ENCODE data around the gene RBBP5.

RBBP5 gene

DNA sequence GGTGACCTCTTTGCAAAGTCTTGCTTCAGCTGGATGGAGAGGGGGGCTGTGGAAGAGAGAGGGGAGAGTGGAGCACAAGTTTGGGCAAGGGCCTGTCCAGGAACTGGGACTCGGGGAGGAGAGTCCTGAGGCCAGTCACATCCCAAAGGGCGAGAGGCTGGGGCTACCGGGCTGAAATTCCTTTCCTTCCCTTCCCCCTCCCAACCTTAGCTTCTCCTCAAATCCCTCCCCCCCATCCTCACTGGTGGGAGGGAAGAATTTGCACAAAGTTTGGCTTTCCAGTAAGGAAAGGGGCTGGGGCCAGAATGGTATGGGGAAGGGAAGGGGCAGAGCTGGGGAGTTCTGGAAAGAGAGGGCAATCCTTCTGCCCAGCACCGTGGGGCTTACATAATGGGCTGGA lies 77.9 kb downstream of the RBBP5 start:
- H3K4me3 ChIP-seq (ENCODE audit: low read depth, low read length), result no peak overlapping the region
- TF ChIP-seq, protein P1, sequence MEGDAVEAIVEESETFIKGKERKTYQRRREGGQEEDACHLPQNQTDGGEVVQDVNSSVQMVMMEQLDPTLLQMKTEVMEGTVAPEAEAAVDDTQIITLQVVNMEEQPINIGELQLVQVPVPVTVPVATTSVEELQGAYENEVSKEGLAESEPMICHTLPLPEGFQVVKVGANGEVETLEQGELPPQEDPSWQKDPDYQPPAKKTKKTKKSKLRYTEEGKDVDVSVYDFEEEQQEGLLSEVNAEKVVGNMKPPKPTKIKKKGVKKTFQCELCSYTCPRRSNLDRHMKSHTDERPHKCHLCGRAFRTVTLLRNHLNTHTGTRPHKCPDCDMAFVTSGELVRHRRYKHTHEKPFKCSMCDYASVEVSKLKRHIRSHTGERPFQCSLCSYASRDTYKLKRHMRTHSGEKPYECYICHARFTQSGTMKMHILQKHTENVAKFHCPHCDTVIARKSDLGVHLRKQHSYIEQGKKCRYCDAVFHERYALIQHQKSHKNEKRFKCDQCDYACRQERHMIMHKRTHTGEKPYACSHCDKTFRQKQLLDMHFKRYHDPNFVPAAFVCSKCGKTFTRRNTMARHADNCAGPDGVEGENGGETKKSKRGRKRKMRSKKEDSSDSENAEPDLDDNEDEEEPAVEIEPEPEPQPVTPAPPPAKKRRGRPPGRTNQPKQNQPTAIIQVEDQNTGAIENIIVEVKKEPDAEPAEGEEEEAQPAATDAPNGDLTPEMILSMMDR (IDR thresholded peaks at IDR 0.05; ENCODE audit: low read depth, low read length), result no peak

DNA sequence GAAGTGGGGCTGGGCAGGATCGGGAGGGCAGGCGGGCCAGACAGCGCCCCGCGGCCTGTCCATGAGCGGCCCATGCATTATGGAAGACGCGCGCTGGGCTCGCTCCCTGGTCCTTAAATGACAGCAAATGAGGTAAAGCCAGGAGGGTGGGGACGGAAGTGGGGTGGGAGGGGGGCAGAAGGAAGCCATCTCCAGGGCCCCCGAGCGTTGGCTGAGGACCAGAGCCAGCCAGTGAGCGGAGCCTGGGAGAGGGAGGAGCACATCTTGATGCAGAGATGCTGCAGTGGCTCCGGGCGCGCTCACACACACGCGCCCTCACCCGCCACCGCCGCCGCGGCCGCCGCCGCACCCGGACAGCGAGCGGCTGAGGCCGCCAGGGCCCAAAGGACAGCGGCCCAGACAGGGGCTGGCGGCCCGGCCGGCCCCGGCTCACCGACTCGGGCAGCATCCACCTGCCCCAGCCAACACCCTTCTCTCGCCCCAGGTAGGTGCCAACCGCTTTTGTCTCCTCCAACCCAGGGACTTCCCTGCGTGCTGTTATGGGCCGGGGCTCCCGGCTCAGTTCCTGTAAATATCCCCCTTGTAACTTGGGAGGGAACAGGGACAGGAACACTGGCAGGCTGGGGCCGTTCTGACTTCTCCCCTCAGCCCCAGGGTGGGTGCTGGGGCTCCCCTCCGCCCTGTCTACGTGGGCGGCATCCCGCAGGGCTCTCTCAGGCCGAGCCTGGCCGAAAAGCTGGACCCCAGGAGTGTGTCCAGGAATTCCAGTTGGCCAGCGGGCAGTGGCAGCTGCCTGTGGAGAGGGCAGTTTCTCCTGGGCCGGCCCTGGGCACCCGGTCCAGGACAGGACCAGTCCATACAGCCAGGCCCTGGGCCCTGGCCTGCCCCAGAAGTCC lies 78.6 kb downstream of the RBBP5 start, which contains the start of gene CNTN2:
CNTN2 (plus strand) TSS at position 302 of the 896 bp plus-strand sequence. CDS start 9,974 bp downstream, outside the sequence.
- TF ChIP-seq, protein P1 (IDR thresholded peaks at IDR 0.05; ENCODE audit: low read depth, low read length), result no peak
- H3K4me3 ChIP-seq (ENCODE audit: low read depth, low read length), result no peak within 1 kb of the TSS

DNA sequence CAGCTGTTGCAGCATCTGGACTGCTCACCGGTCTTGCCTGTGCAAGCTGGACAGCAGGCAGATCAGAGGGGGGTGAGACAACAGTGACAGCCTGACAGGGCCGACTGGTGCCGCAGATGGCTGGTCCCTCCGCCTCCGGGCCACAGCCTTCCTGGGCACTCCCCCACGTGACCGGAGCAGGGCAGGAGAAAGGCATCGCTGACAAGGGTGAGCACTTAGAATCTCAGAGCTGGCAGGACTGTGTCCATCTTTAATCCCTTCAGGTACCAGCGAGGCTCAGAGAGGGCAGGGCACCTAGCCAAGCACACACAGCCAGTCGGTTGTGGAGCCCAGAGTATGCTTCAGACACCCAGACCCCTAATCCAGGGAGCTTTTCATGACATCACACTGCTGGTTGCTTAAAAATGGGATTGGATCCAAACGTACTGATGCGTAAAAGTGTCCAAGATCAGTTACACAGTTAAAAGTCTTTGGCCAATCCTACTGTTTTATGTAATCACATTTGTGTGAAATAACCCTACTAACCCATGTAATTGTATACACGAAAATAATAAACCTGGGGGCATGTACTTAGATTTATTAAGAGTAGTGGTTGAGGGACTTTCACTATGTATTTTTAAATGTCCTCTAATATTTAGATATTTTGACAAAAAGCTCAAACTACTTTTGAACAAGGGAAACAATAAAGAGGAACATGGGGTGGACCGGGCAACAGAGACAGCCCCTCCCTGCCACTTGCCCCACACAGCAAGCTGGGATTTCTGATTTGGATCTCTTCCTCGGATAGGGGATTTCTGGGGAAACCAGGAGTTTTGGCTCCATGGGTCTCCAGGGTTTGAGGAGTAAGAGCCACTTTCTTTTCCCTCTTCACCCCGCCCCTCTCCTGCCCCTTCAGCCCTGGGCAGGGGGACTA lies 79.5 kb downstream of the RBBP5 start:
- TF ChIP-seq, protein P1 (IDR thresholded peaks at IDR 0.05; ENCODE audit: low read depth, low read length), result no peak

DNA sequence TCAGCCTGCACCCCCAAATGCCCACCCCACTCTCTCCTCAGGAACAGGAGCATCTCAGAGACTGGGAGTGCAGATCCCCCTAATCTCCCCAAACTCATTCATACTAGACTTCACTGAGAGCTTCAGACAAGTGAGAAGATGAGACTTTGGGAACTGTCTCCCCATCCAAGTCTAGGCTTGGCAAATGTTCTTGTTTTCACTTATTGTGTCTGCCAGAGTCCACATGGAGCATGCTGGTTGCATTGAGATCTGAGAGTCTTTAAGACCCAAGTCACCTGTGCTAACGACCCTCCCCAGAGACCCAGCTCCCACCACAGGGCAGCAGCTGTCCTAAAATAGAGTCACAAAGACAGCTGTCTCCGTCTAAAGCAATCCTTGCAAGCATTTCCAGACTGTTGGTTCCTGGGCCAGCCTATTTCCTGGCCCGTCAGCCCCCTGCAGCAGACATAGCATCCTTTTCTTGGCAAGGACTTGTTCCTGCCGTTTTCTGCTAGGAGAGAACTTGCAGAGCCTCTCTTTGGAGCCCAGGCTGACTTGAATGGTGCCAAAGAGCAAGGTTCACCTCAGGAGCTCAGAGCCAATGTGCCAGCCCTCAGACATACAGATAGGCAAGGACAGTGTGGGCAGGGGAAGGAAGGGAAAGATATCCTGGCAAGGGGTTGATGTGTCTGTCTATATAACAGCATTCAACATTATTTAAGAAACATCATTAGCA lies 80.6 kb downstream of the RBBP5 start:
- no peak overlapping the region for H3K4me3 ChIP-seq (ENCODE audit: low read depth, low read length)
- TF ChIP-seq, protein P1 (IDR thresholded peaks at IDR 0.05; ENCODE audit: low read depth, low read length), result no peak

More for the DNA sequence above, 79.5 kb downstream of the RBBP5 start:
- no peak overlapping the region for H3K4me3 ChIP-seq (ENCODE audit: low read depth, low read length)

DNA sequence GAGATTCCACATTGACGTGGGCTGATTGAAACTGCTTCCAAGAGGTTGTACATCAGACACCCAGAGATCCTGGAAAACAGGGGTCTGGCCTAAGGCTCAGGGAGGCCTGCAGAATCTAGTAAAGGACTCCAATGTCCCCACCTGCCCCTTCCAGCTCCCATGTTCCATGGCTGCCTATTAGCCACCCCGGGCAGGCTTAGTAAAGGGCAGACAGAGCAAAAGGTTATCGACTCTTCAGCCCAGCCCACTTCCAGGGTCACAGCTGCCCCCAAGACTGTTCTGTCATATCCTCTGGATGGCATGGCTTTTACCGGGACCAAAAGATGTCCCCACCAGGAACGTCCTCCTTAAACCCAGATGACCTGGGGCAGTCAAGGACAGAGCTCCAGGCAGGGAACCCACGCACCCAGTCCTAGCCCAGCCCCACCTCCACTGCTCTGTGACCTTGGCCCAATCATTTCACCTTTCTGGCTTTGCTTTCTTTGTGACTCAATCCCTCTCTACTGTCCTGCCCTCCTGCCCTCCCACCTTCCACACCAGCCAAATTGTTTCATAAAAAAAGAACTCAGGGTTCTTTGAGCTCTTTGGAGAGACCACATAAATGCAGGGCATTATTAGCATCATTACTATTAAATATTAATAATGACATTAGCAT lies 83.5 kb downstream of the RBBP5 start:
- TF ChIP-seq, protein P1 (IDR thresholded peaks at IDR 0.05; ENCODE audit: low read depth, low read length), result no peak

DNA sequence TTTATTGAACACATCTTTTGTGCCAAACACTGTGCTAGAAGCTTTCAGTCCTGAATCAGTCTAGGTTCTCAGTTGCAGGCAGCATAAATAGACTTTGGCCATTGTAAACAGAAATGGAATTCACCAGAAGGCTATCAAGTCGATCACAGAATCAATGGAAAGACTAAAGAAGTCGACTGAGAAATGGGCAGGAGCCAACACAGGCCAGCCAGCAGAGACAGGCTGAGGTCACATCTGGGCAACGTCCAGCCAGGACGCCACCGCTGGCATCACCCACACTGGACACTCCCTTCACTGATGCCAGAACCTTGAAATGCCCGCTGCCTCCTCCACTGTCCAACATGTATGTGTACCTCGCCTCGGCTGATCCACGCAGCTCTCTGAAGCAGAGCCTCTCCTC lies 84.2 kb downstream of the RBBP5 start:
- no peak overlapping the region for H3K4me3 ChIP-seq (ENCODE audit: low read depth, low read length)
- TF ChIP-seq, protein P1 (IDR thresholded peaks at IDR 0.05; ENCODE audit: low read depth, low read length), result no peak

More for the DNA sequence above, 83.5 kb downstream of the RBBP5 start:
- H3K4me3 ChIP-seq (ENCODE audit: low read depth, low read length), result no peak overlapping the region
